Breast epithelium (tissue), 4 donors: ENCODE measurements around the gene OCEL1. TPM values are rescaled to one million over a fixed set of nuclear protein-coding genes. Genes with fewer than 3 reads are reported as not detected.

Experiments
- DNase-seq, 2 donors: peaks; one replicate each; pipeline ENCODE4 v3.0.0-alpha.2; 2019; ENCODE audit warnings: low spot score in 2 of 2
- H3K27ac ChIP-seq, 2 donors: fragments of 200-600 bp; sonication (generic) in 1 of 2; one replicate each; pipeline ENCODE4 v1.5.1; 2016 to 2019; ENCODE audit warnings: mild to moderate bottlenecking in 1 of 2
- H3K27me3 ChIP-seq, 2 donors: fragments of 200-600 bp; sonication (generic) in 1 of 2; one replicate each; pipeline versions ENCODE4 v1.5.1 to v1.6.0; 2017 to 2019; ENCODE audit warnings: control low read depth in 1 of 2, mild to moderate bottlenecking in 1 of 2
- H3K36me3 ChIP-seq: fragments of 200-600 bp; one replicate; pipeline ENCODE4 v1.5.1; 2019
- H3K4me1 ChIP-seq, 2 donors: fragments of 200-600 bp; sonication (generic); one replicate each; pipeline ENCODE4 v1.5.1; 2016 to 2019; ENCODE audit warnings: control low read depth in 1 of 2
- H3K4me3 ChIP-seq, 3 donors: fragments of 200-600 bp; sonication (generic); 1 replicate in 2 of 3; 2 replicates in 1 of 3; pipeline ENCODE4 v1.5.1; 2016 to 2019; ENCODE audit warnings: mild to moderate bottlenecking in 3 of 3, moderate library complexity in 2 of 3
- H3K9me3 ChIP-seq, 2 donors: fragments of 200-600 bp; sonication (generic) in 1 of 2; one replicate each; pipeline ENCODE4 v1.5.1; 2016 to 2019; ENCODE audit warnings: control low read depth in 1 of 2
- CTCF ChIP-seq, 3 donors: fragments of 450-650 bp; IDR thresholded peaks; one replicate each; pipeline ENCODE4 v1.5.1; 2016 to 2017; ENCODE audit warnings: antibody characterized with exemption in 3 of 3, mild to moderate bottlenecking in 3 of 3, moderate library complexity in 3 of 3
- POLR2A ChIP-seq: fragments of 450-650 bp; IDR thresholded peaks from one replicate; pipeline ENCODE4 v1.6.1; 2016; ENCODE audit warnings: antibody characterized with exemption, mild to moderate bottlenecking, moderate library complexity
- POLR2AphosphoS5 ChIP-seq, 3 donors: sonication (generic); formaldehyde crosslinking; IDR thresholded peaks; one replicate each; pipeline ENCODE4 v1.6.1; 2017; ENCODE audit warnings: antibody characterized with exemption in 3 of 3
- intact Hi-C: fragments of 100-400 bp; cut with DNase I; formaldehyde crosslinking; loops from one replicate; pipeline ENCODE4 v1.15.1; 2023; ENCODE audit warnings: low total_unique reads
- total RNA-seq, 3 donors: library from RNA; depleted of rRNA; stranded (reverse); fragments of >200 nt; gene quantifications; one replicate each; pipeline ENCODE4 v1.1.0, GENCODE V29; 2016

Gene OCEL1
- total RNA-seq, 3 donors from 2014 or later, result 8.8 to 13.8 (median 9.4) TPM

GRCh38 chr19:17243830-17244617 lies 18.0 kb downstream of the OCEL1 start:
- intact Hi-C loops, result no loop called here
- no peak for DNase-seq
- no peaks in the 10 kb centered on the region for H3K36me3 ChIP-seq
- H3K9me3 ChIP-seq, result no peaks in the 10 kb centered on the region
- H3K27me3 ChIP-seq, result no peaks in the 10 kb centered on the region
- H3K27ac ChIP-seq, result peak overlapping the region; percentile 62 to 97
- TF ChIP-seq POLR2AphosphoS5 (IDR thresholded peaks at IDR 0.05) (no peak), CTCF (IDR thresholded peaks at IDR 0.05) (no peak), POLR2A (no peak)
- peaks cover 6 to 7% of the 10 kb centered on the region in 2 donors for H3K4me1 ChIP-seq
- H3K4me3 ChIP-seq, result peak overlapping the region; percentile 72 to 86 (median 75)

DNA sequence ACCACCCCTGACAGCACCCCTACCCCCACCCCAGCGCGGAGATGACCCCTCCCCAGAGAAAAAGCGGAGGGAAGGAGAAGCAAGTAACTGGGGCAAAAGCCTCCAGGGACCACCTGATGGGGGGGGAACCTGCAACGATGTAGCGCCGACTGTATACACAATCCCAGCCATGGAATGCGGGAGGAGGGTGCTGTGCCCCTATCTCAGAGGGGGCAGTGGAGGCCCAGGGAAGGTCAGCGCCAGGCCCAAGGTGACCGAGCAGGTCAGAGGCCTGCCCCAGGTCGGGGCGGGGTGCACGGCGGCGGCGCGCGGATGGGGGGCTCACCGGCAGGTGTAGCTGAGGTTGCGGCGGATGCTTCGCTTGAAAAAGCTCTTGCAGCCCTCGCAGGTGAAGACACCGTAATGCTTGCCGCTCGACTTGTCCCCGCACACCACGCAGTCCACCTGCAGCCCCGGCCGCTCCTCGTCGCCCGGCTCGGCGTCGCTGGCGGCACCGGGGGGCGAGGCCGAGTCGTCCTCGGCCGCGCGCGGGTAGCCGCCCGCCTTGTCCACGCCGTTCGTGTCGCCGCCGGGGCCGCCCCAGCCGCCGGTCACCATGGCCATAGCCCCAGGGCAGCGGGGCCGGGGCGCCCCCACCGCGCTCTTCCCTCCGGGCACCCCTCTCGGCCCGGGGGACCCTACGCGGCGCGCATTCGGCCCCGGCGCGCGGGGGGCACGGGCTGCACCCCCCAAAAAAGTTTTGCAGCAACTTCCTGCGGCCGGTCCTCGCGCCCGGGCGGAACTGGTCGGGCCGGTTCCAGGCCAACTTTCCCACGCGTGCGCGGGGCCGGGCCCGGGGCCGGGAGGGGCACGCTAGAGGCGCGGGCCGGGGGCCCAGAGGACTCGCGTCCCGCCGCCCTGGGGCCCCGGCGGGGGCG lies 18.9 kb downstream of the OCEL1 start:
- Histone ChIP-seq H3K27me3 (no peaks in the 10 kb centered on the region), H3K36me3 (no peaks in the 10 kb centered on the region), H3K27ac (peak overlapping the region; percentile 62 to 97), H3K4me1 (peaks cover 6 to 7% of the 10 kb centered on the region in 2 donors), H3K4me3 (peak overlapping the region; percentile 72 to 86 (median 75)), H3K9me3 (no peaks in the 10 kb centered on the region)
- TF ChIP-seq POLR2AphosphoS5 (IDR thresholded peaks at IDR 0.05), result no peak
- TF ChIP-seq POLR2A, result no peak
- TF ChIP-seq CTCF (IDR thresholded peaks at IDR 0.05), result no peak
- intact Hi-C loops, result no loop called here
- DNase-seq, result peak in 1 of 2 donors; percentile 69

GRCh38 chr19:17245535-17245984 lies 19.5 kb downstream of the OCEL1 start, which contains the start of gene NR2F6:
Gene NR2F6, minus strand, starts transcription at chr19:17245919. Its CDS starts 699 bp downstream, at chr19:17245220.
- Histone ChIP-seq H3K4me3 (peak within 1 kb of the TSS; percentile 72 to 86 (median 75)), H3K27me3 (no peaks in the 10 kb centered on the region), H3K9me3 (no peaks in the 10 kb centered on the region), H3K4me1 (peaks cover 6 to 7% of the 10 kb centered on the region in 2 donors), H3K27ac (peak within 1 kb of the TSS; percentile 79 to 97), H3K36me3 (no peaks in the 10 kb centered on the region)
- no peak for DNase-seq
- TF ChIP-seq POLR2AphosphoS5 (IDR thresholded peaks at IDR 0.05) (peak in 1 of 3 donors; percentile 3), POLR2A (no peak)
- intact Hi-C loops, result no loop called here

GRCh38 chr19:17246681-17247425 lies 20.8 kb downstream of the OCEL1 start:
- peaks cover 6 to 7% of the 10 kb centered on the region in 2 donors for H3K4me1 ChIP-seq
- intact Hi-C loops, result no loop called here
- H3K36me3 ChIP-seq, result no peaks in the 10 kb centered on the region
- H3K27me3 ChIP-seq, result no peaks in the 10 kb centered on the region
- peak overlapping the region; percentile 79 to 97 for H3K27ac ChIP-seq
- DNase-seq, result no peak
- TF ChIP-seq POLR2AphosphoS5 (IDR thresholded peaks at IDR 0.05) (no peak), CTCF (IDR thresholded peaks at IDR 0.05) (no peak), POLR2A (no peak)
- H3K9me3 ChIP-seq, result no peaks in the 10 kb centered on the region
- peak overlapping the region; percentile 49 to 86 (median 75) for H3K4me3 ChIP-seq
